Measurements from ENCODE around the gene NELL2.
"Not testable (repeated sequence)": the region's sequence is repeated elsewhere in the genome, so short reads cannot be mapped to it uniquely, and the experiment has no call there.

NELL2 gene

GRCh38 chr12:44778863-44779262 lies 97.3 kb downstream of the NELL2 start:
- DNase-seq (ENCODE audit: low read depth in 2 of 2) = no peak

GRCh38 chr12:44777044-44777443 lies 99.1 kb downstream of the NELL2 start:
- DNase-seq (ENCODE audit: low read depth in 2 of 2) = no peak

DNA sequence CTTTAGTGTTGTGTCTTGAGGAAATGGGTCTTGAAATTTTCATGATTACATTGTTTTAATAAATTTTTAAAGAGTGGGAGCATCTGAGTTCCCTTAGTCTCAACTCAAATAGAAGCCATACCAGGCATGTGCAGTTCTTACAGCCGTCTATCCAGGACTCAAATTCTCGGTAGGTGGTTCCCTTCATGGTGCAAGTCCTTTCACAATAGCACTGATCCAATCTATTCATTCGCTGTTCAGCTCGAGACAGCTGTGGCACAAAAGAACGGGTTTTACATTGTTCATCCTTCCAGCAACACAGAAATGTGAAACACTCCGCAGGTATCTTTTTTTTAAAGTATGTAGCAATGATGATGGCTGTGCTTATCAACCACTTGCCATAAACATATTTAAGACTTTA lies 100.2 kb downstream of the NELL2 start:
- DNase-seq (ENCODE audit: low read depth in 2 of 2) = no peak

DNA sequence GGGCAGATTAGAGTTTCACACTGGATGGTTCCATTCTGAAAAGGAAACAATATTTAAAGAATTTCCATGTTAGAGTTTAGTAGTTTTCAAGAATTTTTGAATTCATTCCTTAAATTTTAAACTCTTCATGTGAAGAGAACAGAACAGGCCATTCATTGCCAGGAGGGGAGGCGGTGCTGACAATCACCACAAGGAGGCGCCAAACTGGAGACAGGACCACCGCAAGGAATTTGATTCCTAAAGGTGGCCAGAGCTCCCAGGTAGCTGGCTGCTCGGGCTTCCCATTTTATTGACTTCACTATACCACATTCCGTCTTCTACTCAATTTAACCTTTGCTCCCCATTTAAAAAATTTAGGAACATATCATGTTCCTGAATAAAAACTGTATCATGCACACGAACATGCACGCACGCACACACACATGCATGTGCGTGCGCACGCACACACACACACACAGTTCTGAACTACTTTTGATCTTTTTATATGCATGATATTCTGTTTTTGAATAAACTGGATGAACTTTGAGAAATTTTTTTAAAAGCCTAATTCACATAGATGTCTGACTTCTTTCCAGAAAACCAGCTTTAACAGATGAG lies 101.2 kb downstream of the NELL2 start:
- DNase-seq (ENCODE audit: low read depth in 2 of 2) = peak; percentile 23 to 31

DNA sequence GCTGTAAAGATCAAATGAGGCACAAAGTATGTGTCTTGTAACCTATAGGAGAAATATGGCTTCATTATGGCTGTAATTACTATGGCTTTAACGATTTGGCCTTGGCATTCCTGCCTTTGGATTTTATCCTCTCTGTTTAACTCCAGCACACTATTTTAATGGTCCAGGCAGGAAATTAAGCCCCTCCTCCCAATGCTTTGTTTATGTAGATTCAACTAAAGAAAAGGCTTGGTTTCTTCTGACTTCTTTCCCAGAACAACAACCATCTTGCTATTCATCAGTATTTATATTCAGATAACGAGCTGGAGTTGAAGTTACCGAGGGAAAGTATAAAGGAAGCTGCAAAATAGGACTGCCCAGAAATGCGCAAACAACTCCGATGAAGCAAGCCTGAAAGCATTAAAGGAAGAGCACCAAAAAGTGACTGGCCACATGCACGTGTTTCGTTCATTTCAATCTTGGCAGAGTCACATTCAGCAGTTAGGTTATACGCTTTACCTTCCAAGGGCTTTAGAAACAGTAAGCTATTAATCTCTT lies 104.6 kb downstream of the NELL2 start:
- DNase-seq (ENCODE audit: low read depth in 2 of 2) = no peak

DNA sequence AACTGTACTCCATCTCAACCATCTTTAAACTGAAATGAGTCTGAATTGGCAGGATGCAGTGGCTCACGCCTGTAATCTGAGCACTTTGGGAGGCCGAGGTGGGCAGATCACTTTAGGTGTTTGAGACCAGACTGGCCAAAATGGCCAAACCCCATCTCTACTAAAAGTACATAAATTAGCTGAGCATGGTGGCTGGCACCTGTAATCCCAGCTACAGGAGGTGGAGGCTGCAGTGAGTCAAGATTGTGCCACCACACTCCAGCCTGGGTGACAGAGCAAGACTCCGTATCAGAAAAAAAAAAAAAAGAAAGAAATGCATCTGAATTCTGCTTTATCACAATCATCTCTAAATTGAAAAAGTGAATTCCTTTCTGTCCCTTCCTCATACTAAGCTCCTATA lies 110.3 kb downstream of the NELL2 start:
- no peak for DNase-seq (ENCODE audit: low read depth in 2 of 2)

GRCh38 chr12:44763021-44763420 lies 113.1 kb downstream of the NELL2 start:
- no peak for DNase-seq (ENCODE audit: low read depth in 2 of 2)

DNA sequence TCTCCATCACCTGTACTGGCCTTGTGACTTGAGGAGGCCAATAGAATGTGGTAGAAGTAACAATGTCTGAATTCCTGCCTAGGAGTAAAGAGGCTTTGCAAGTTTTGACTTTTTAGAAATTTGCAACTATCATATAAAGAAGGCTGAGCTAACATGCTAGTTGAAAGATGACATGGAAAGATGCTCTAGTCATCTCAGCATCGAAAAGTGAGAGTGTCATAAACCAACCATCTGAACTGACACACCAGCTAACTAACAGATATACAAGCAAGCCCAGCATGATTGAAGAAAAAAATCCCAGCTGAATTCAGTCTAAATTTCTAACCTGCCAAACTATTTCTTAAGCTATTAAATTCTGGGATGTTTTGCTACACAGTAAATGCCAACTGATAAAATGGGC lies 116.8 kb downstream of the NELL2 start:
- DNase-seq (ENCODE audit: low read depth in 2 of 2) = no peak

DNA sequence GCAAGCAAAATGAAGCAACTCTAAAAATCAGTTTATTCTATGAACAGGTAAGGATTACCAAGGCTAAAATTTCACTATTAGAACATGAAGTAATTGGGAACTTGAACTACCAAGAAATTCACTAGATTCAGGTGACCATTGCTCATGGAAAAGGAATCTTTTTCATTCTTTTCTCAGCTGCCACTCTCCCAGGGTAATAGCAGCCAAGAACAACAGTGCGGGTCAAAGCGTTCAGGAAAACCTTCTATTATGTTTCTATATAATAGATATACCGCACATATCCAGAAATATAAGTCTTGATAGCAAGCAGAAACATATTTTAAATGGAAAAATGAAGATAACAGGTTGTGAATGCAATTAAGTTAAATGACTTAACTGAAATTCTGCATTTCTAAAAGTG lies 125.6 kb downstream of the NELL2 start:
- no peak for DNase-seq (ENCODE audit: low read depth in 2 of 2)

- DNase-seq (ENCODE audit: low read depth in 2 of 2) = no peak
Observed at GRCh38 chr12:44749566-44749965, 126.5 kb downstream of the NELL2 start.

GRCh38 chr12:44748950-44749468 lies 127.1 kb downstream of the NELL2 start:
- DNase-seq (ENCODE audit: low read depth in 2 of 2) = no peak

DNA sequence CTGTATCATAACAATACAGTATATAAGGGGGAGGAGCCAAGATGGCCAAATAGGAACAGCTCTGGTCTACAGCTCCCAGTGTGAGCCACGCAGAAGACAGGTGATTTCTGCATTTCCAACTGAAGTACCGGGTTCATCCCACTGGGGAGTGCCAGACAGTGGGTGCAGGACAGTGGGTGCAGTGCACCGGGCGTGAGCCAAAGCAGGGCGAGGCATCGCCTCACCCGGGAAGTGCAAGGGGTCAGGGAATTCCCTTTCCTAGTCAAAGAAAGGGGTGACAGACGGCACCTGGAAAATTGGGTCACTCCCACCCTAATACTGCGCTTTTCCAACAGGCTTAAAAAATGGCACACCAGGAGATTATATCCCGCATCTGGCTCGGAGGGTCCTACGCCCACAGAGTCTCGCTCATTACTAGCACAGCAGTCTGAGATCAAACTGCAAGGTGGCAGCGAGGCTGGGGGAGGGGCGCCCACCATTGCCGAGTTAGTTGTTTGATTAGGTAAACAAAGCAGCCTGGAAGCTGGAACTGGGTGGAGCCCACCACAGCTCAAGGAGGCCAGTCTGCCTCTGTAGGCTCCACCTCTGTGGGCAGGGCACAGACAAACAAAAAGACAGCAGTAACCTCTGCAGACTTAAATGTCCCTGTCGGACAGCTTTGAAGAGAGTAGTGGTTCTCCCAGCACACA lies 134.7 kb downstream of the NELL2 start:
- DNase-seq (ENCODE audit: low read depth in 2 of 2) = not testable (repeated sequence)

GRCh38 chr12:44738051-44738450 lies 138.1 kb downstream of the NELL2 start:
- DNase-seq (ENCODE audit: low read depth in 2 of 2) = no peak

- DNase-seq (ENCODE audit: low read depth in 2 of 2) = no peak
Observed at GRCh38 chr12:44728566-44728965, 147.5 kb downstream of the NELL2 start.

DNA sequence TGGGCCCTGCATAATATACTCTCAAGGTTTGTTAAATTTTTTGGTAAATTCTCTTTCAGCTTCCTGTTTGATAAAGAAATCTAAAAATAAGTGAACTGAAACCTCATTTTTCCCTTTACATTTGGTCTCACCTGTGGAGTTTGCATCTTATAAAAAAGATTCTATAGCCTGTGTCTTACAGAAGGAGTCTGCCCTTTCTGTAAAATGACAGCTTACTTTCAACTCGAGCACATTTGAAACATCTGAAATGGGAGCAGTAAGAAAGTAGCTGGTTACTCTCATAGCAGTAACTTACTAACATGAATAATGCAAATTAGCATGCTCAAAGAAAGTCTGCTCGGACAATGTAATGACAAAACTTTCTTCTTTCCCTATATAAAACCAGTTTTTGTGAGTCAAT lies 155.8 kb downstream of the NELL2 start:
- no peak for DNase-seq (ENCODE audit: low read depth in 2 of 2)

DNA sequence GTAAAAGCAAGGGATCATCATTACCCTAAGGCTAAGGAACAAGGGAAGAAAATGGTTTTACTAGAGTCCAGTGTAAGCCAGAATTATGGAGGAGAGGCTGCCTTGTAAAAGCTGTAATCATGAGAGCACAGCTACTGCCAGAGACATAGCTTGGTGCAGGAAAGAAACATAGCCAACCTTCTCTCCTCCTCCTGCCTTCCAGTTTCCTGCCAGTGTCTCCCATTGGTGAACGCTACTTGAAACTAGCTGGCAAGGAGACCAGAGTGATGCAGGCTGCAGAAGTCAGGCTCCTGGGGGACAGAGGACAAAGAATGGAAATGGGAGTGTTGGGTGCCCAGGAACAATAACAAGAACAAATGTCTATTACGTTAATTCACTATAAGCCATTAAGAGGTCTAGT lies 158.5 kb downstream of the NELL2 start:
- DNase-seq (ENCODE audit: low read depth in 2 of 2) = no peak

DNA sequence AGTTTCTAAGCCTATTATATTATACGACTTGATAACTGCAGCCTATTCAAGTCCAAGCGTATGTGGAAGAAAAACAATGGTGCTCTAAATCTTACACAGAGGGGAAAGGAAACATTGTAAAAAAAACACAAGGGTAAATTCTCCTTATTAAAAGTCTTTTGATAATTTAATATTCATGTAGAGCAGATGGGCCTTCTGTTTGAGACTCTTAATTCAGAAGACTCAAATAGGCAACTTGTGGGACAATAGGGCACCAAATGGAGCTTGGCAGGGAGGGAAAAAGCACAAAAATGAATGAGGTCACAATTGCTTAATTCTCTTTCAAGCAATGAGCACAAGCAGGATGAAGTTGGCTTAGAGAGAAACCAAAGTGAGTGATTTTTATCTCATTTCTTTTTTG lies 159.4 kb downstream of the NELL2 start:
- DNase-seq (ENCODE audit: low read depth in 2 of 2) = no peak

DNA sequence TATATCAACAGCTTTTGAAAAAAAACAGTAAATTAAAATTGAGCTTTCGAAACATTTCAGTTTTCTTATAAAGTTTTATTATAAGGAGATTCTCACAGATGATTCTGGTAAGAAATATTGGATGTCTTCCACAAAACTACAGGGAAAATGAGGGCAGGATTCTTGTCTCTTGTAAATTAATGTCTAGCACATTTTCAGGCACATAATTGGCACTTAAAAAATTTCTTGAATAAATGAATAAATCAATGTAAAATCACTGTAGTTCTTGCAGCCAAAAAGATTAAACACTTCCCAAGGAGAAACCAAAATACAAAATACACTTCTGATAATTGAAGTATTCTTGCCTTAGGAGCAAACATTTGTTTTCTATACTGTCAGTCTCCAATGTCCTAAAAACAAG lies 164.4 kb downstream of the NELL2 start:
- no peak for DNase-seq (ENCODE audit: low read depth in 2 of 2)

DNA sequence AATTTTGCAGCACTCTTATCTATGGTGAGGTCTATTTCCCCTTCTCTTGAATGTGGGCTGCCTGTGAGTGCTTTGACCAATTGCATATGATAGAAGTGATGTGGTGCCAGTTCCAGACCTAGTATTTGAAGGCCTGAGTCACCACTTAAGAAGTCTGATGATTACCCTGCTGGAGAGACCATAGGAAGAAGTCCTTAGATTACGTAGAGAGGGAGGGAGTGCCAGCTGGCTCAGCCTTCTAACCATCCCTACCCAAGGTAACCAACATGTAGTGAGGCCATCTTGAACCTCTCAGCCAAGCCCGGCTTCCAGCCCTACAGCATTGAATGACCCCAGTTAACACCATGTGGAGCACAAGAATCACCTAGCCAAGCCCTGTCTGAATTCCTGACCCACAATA lies 166.9 kb downstream of the NELL2 start:
- DNase-seq (ENCODE audit: low read depth in 2 of 2) = no peak

DNA sequence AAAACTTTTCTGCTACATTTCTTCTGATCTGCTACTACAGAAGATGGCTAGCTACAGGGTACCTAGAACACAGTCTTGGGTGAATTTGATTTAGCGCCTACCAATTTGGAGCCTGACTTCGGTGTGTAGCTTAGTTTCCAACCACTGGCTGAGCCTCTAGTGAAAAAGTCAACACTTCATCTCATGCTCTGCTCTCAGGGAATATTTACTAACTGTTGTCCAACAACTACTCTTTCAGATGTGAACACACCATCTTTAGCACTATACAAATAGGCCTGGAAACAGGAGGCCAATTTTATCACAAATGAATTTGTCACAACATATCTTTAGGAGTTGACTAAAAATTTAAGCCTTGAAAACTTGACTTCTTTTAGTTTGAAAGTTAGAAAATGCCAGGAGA lies 167.9 kb downstream of the NELL2 start:
- DNase-seq (ENCODE audit: low read depth in 2 of 2) = no peak

GRCh38 chr12:44703182-44703910 lies 172.8 kb downstream of the NELL2 start:
- DNase-seq (ENCODE audit: low read depth in 2 of 2) = no peak

- no peak for DNase-seq (ENCODE audit: low read depth in 2 of 2)
Observed at GRCh38 chr12:44697511-44697910, 178.6 kb downstream of the NELL2 start.

- no peak for DNase-seq (ENCODE audit: low read depth in 2 of 2)
Observed at GRCh38 chr12:44696542-44696941, 179.6 kb downstream of the NELL2 start.

All from stimulated activated CD8-positive, alpha-beta memory T cell treated with anti-CD3 and anti-CD28 coated beads, Interleukin-15, amount 100 ng/mL, for 48 hours (primary cell).